ENCODE results near the gene C16orf89.

- no peak for TF ChIP-seq CTCF (IDR thresholded peaks at IDR 0.05; ENCODE audit: insufficient read depth, low read length)
- TF ChIP-seq POLR2AphosphoS5 (IDR thresholded peaks at IDR 0.05; ENCODE audit: low read depth) = no peak
Observed at GRCh38 chr16:5005916-5006315, 59.8 kb downstream of the C16orf89 start.
